Glutamatergic neuron (in vitro differentiated cells): ENCODE results near the gene SIX1. TPM values are rescaled to one million over a fixed set of nuclear protein-coding genes. Genes with fewer than 3 reads are reported as not detected.

Experiments used
- DNase-seq: peaks from one replicate; pipeline ENCODE4 v3.0.0; 2022
- H3K27ac Mint-ChIP-seq: one replicate; pipeline ENCODE4 v1.8.0; 2020; ENCODE audit warnings: mild to moderate bottlenecking, mixed read lengths, inconsistent platforms; ENCODE audit not compliant: unreplicated experiment
- H3K27me3 Mint-ChIP-seq: one replicate; pipeline ENCODE4 v1.8.0; 2020; ENCODE audit warnings: mild to moderate bottlenecking, moderate library complexity, mixed read lengths, inconsistent platforms; ENCODE audit not compliant: unreplicated experiment
- H3K36me3 Mint-ChIP-seq: one replicate; pipeline ENCODE4 v1.8.0; 2020; ENCODE audit warnings: mild to moderate bottlenecking, mixed read lengths, inconsistent platforms; ENCODE audit not compliant: unreplicated experiment
- H3K4me1 Mint-ChIP-seq: one replicate; pipeline ENCODE4 v1.8.0; 2020; ENCODE audit warnings: mild to moderate bottlenecking, low read depth, mixed read lengths, inconsistent platforms; ENCODE audit not compliant: unreplicated experiment
- H3K4me3 Mint-ChIP-seq: one replicate; pipeline ENCODE4 v1.8.0; 2020; ENCODE audit warnings: mild to moderate bottlenecking, mixed read lengths, inconsistent platforms; ENCODE audit not compliant: unreplicated experiment
- H3K9me3 Mint-ChIP-seq: one replicate; pipeline ENCODE4 v1.8.0; 2020; ENCODE audit warnings: mild to moderate bottlenecking, moderate library complexity, mixed read lengths, inconsistent platforms; ENCODE audit not compliant: unreplicated experiment
- CTCF ChIP-seq: fragments of 200-600 bp; sonication (generic); IDR thresholded peaks from one replicate; pipeline ENCODE4 v1.5.0; 2021; ENCODE audit not compliant: partially characterized antibody, unreplicated experiment
- total RNA-seq: library from RNA; stranded (reverse); fragmentation: NEBNext Ultra II Directional; extraction: Animal tissue kit (Norgen Biotek cat#: 25700); gene quantifications from one replicate; pipeline ENCODE4 v1.2.1, GENCODE V29; 2021; ENCODE audit not compliant: unreplicated experiment

SIX1 gene
- total RNA-seq, 1 donor from 2014 or later = 79.6 TPM

GRCh38 chr14:60670989-60671388, 21.7 kb upstream of the SIX1 start:
- no peak overlapping the region for H3K4me3 Mint-ChIP-seq
- H3K9me3 Mint-ChIP-seq = no peaks in the 10 kb centered on the region
- TF ChIP-seq CTCF = no peak
- no peak overlapping the region for H3K27ac Mint-ChIP-seq
- no peaks in the 10 kb centered on the region for H3K36me3 Mint-ChIP-seq
- H3K27me3 Mint-ChIP-seq = no peaks in the 10 kb centered on the region
- DNase-seq = no peak
- H3K4me1 Mint-ChIP-seq = no peaks in the 10 kb centered on the region

- Mint-ChIP-seq H3K9me3 (no peaks in the 10 kb centered on the region), H3K4me1 (peaks cover 4% of the 10 kb centered on the region), H3K27me3 (no peaks in the 10 kb centered on the region), H3K27ac (no peak overlapping the region), H3K4me3 (no peak overlapping the region), H3K36me3 (no peaks in the 10 kb centered on the region)
- TF ChIP-seq CTCF = no peak
- DNase-seq = no peak
Observed at GRCh38 chr14:60668431-60669112, 19.3 kb upstream of the SIX1 start.

- Mint-ChIP-seq H3K4me3 (no peak overlapping the region), H3K9me3 (peaks cover 2% of the 10 kb centered on the region), H3K27me3 (no peaks in the 10 kb centered on the region), H3K4me1 (peaks cover 12% of the 10 kb centered on the region), H3K36me3 (no peaks in the 10 kb centered on the region), H3K27ac (no peak overlapping the region)
- TF ChIP-seq CTCF = no peak
- DNase-seq = no peak
Observed at GRCh38 chr14:60665177-60665550, 15.9 kb upstream of the SIX1 start.

GRCh38 chr14:60662982-60663381, 13.7 kb upstream of the SIX1 start:
- TF ChIP-seq CTCF = no peak
- Mint-ChIP-seq H3K4me1 (peaks cover 27% of the 10 kb centered on the region), H3K27ac (no peak overlapping the region), H3K27me3 (peaks cover 13% of the 10 kb centered on the region), H3K4me3 (no peak overlapping the region), H3K9me3 (peaks cover 15% of the 10 kb centered on the region), H3K36me3 (no peaks in the 10 kb centered on the region)
- DNase-seq = no peak

- Mint-ChIP-seq H3K27ac (peak overlapping the region; percentile 45), H3K27me3 (peaks cover 20% of the 10 kb centered on the region), H3K4me3 (no peak overlapping the region), H3K9me3 (peaks cover 23% of the 10 kb centered on the region), H3K36me3 (no peaks in the 10 kb centered on the region), H3K4me1 (peaks cover 30% of the 10 kb centered on the region)
- DNase-seq = no peak
- no peak for TF ChIP-seq CTCF
Observed at GRCh38 chr14:60661721-60662120, 12.4 kb upstream of the SIX1 start.
